GM12892 (cell line): ENCODE results near the gene SVOP. TPM values are rescaled to one million over a fixed set of nuclear protein-coding genes. Genes with fewer than 3 reads are reported as not detected.
"Not testable (repeated sequence)": the region's sequence is repeated elsewhere in the genome, so short reads cannot be mapped to it uniquely, and the experiment has no call there.

Experiments
- DNase-seq: peaks from one replicate; pipeline ENCODE4 v3.0.0; 2011; ENCODE audit not compliant: insufficient read length
- FAIRE-seq: peaks from 2 replicates; lab custom pipeline; 2011; peaks lifted over from hg19 to GRCh38; lab: Jason Lieb, UNC
- POLR2A ChIP-seq: IDR thresholded peaks from 2 replicates; pipeline ENCODE4 v1.6.1; 2011; ENCODE audit warnings: low read depth, low read length, control low read depth
- POLR2AphosphoS5 ChIP-seq: IDR thresholded peaks from 2 replicates; pipeline ENCODE4 v1.6.1; 2011; ENCODE audit warnings: low read depth, low read length, control low read depth
- TAF1 ChIP-seq: IDR thresholded peaks from 2 replicates; pipeline ENCODE4 v1.6.1; 2011; ENCODE audit warnings: low read depth, mild to moderate bottlenecking, control low read depth, low read length, borderline replicate concordance
- polyA plus RNA-seq: library from polyadenylated mRNA; unstranded; fragments of >200 nt; gene quantifications from one replicate; pipeline ENCODE4 v1.2.1, GENCODE V29; 2012; ENCODE audit warnings: missing spikeins, inconsistent platforms; ENCODE audit not compliant: missing spikeins

The SVOP gene, protein sequence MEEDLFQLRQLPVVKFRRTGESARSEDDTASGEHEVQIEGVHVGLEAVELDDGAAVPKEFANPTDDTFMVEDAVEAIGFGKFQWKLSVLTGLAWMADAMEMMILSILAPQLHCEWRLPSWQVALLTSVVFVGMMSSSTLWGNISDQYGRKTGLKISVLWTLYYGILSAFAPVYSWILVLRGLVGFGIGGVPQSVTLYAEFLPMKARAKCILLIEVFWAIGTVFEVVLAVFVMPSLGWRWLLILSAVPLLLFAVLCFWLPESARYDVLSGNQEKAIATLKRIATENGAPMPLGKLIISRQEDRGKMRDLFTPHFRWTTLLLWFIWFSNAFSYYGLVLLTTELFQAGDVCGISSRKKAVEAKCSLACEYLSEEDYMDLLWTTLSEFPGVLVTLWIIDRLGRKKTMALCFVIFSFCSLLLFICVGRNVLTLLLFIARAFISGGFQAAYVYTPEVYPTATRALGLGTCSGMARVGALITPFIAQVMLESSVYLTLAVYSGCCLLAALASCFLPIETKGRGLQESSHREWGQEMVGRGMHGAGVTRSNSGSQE
- not detected for polyA plus RNA-seq

DNA sequence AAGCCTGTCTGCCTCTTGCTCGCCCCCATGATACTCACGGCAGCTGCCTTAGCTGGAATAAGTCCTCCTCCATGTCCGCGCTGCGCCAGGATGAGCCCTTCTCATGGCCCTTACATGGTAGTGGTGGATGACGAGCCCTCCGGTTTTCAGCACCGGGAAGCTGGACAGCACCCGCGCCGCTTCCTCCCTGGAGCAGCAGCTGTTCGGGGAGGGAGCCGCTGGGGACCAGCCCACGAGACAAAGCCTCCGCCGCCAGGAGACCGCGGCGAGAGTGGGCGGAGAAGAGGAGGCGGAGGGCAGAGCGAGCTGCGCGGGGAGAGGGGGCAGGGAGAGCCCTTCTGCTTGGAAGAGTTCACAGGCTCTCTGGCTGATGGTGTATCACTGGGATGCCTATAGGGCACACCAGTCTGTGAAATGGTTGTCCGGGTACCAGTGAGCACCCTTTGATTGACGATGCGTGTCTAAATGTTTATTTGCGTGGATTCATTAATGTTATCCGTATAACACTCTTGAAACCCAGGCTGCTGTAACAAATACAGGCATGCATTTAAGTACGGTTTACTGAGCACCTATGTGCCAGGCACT is at the start of gene SVOP:
TSS of gene SVOP (minus strand) at position 273 of the 585 bp plus-strand sequence. CDS start at position 73, 200 bp downstream.
- DNase-seq (peak; percentile 22), FAIRE-seq (no peak)
- TF ChIP-seq TAF1 (no peak), POLR2A (no peak), POLR2AphosphoS5 (no peak)

DNA sequence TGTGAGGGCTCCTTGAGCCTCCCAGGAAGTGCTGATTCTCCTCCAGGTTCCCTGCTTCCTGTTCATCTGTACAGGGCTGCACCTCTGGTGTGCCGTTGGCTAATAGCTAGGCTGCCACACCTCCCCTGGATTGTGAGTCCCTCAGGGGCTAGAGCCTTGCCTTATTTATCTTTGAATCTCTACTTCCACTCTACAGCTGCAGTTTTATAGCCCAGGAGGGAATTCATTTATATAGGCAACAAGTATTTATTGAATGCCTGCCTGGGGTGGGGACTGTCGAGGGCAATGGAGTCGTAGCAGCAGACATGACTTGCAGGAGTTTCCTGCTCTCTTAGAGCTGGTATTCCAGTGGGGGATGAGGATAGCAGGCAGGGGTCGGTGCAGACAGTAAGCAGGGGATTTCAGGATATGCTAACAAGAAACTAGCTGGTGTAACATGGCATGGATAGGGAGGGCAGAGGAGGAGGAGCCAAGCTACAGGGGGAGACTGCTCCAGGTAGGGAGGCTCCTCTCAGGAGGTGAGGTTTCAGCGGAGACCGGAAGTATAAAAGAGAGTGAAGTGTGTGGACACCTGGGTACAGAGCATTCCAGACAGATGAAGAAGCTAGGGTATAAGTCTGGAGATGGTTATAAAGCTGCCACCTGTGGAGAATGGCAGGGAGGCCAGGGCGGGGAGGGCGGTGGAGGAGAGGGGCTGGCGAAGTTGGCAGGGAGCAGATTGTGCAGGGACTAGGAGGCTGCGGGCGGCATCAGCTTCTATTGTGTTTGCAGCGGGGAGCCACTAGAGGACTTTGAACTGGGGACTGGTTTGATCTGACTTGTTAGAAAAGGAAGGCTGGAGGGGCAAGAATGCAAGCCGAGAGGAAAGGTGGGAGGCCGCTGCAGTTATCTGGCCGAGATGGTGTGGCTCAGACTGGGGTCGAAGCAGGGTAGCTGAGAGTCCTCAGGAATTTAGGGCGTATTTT is 48.7 kb upstream of the SVOP start:
- TF ChIP-seq POLR2AphosphoS5 (no peak), TAF1 (no peak), POLR2A (no peak)
- DNase-seq (no peak), FAIRE-seq (no peak)

DNA sequence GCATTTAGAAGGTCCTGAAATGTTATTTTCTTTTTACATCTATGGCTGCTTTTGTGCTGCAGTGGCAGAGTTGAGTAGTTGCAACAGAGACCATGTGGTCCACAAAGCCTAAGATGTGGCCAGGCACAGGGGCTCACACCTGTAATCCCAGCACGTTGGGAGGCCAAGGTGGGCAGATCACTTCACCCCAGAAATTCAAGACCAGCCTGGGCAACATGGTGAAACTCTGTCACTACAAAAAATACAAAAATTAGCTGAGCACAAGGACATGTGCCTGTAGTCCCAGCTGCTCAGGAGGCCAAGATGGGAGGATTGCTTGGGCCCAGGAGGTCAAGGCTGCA is 45.0 kb upstream of the SVOP start:
- DNase-seq (no peak), FAIRE-seq (no peak)
- TF ChIP-seq POLR2A = no peak
- no peak for TF ChIP-seq POLR2AphosphoS5
- TF ChIP-seq TAF1 = no peak

DNA sequence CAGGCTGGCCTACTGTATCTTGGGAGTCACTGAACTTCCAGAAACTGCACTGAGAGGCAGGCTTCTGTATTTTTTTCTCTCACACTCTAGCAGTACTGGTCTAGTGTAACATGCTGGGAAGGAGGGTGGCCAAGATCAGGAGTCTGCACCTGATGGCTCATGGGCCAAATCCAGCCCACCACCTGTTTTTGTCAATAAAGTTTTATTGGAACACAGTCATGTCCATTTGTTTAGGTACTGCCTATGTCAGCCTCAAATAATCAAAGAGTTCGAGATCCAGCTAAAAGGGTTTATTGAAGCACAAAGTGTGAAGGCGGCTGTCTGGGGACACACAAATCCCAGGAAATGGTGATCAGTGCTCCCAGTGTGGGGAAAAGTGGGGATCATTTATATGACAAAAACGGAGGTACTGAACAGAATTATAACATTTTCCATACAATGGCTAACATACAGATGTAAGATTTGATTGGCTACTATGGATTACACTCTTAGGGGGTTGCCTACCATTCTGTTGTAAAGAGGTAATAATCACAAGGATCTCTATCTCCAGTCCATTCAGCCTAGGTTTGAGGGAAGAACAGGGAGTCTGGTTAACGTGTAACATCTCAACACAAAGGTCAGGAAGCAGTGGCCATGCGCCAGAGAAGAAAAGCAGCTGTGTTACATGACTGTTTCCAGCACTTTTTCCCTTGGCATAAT is 44.4 kb upstream of the SVOP start:
- no peak for FAIRE-seq
- no peak for TF ChIP-seq TAF1
- TF ChIP-seq POLR2A = no peak
- no peak for TF ChIP-seq POLR2AphosphoS5
- DNase-seq = no peak

DNA sequence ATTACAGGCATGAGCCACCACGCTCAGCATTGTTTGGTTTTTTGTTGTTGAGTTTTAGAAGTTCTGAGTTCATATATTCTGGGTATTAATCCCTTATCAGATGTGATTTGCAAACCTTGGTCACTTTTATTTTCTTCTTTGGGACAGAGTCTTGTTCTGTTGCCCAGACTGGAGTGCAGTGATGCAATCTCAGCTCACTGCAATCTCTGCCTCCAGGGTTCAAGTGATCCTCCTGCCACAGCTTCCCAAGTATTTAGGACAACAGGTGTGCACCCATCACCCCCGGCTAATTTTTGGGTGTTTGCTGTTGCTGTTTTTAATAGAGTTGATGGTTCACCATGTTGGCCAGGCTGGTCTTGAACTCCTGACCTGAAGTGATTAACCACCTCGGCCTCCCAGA is 43.3 kb upstream of the SVOP start:
- TF ChIP-seq POLR2AphosphoS5 = no peak
- FAIRE-seq = no peak
- no peak for DNase-seq

DNA sequence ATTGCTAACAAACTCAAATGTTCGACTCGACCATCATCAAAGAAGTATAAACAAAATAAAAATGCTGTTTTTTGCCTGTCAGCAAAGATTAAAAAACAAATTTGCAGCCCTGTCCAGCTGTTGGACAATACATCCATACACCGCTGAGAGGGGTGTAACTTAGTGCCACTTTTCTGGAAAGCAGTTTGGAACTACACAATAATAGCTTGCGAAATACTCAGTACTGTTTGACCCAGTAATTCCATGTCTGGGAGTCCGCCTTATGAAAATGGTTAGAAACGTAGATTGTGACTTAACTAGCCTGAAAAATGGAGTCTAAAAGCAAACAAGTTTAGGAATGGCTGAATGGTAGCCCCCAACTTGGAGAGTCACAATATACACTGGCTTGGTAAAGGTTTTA is 37.9 kb upstream of the SVOP start:
- DNase-seq = no peak
- TF ChIP-seq POLR2AphosphoS5 (no peak), POLR2A (no peak), TAF1 (no peak)
- FAIRE-seq = no peak

DNA sequence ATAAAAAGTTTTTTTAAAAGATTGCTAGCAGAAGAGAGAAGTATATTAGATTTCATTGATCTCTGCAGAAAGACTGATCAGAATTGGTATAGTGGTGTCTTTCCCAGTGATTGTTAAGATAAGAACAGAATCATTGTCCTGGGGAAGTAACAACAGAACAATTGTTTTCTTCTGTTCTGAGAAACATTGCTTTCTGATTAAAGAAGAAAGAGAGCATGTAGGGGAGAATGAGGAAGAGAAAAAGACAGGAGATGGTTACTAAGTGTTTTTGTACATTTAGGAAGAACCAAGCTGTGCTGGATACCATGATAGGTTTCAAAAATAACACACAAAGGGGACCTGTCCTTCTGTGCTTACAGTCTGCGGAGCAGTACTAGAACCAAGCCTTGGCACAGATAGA is 36.5 kb upstream of the SVOP start:
- TF ChIP-seq TAF1 (no peak), POLR2AphosphoS5 (no peak), POLR2A (no peak)
- FAIRE-seq (no peak), DNase-seq (no peak)

DNA sequence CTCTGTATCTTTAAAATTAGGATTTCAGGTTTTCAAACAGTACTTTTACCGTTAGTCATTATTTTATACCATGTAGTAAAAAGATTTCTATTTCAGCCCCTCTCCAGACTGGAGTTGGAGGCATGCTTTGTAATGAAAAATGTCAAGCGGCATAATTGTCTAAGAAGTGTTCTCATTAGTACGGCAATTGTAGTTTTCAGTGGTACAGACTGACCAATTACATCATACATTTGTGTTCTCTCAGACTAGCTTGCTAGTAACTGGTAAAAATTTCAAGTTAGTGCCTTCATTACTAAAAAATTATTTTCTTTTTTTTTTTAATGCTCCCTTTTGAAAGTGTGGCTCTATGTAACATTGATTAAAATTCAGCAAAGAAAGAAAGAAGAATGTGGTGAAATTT is 36.0 kb upstream of the SVOP start:
- DNase-seq (no peak), FAIRE-seq (no peak)
- TF ChIP-seq POLR2A = no peak
- no peak for TF ChIP-seq TAF1
- TF ChIP-seq POLR2AphosphoS5 = no peak

DNA sequence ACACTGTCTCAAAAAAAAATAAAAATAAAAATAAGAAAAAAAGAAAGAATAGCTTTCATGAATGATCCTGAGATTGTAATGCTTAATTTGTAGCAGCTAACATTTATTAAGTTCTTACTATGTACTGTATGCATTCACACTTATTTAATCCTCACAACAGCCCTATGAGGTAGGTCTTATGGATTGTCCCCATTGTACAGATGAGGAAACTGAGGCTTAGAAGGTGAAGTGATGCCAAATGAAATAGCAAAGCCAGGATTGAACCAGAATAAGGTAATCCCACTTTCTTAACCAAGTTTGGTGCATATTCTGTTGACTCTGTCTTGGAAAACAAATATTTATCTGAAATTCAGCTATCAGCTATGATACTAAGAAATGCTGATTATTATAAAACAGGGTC is 33.7 kb upstream of the SVOP start:
- FAIRE-seq = no peak
- DNase-seq = no peak
- no peak for TF ChIP-seq POLR2A
- no peak for TF ChIP-seq POLR2AphosphoS5
- TF ChIP-seq TAF1 = no peak

DNA sequence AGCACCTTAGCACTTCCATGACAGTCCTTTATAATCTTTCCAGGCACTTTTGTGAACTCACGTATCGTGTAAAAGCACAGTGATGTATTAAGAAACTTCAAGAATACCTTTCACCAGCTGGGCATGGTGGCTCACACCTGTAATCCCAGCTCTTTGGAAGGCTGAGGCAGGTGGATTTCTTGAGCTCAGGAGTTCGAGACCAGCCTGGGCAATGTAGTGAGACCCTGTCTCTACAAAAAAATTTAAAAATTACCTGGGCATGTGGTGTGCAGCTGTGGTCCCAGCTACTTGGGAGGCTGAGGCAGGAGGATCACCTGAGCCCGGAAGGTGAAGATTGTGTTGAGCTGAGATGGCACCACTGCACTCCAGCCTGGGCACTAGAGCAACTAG is 33.3 kb upstream of the SVOP start:
- FAIRE-seq, DNase-seq: not testable (repeated sequence)
